Neuron (in vitro differentiated cells): ENCODE measurements around the gene PES1.
"Not testable (repeated sequence)": the region's sequence is repeated elsewhere in the genome, so short reads cannot be mapped to it uniquely, and the experiment has no call there.

ENCODE experiments used
- H2AFZ ChIP-seq: one replicate; pipeline ENCODE4 v1.6.1; 2013; ENCODE audit warnings: low read depth, mild to moderate bottlenecking, inconsistent platforms, low read length, moderate library complexity
- H3K27me3 ChIP-seq: one replicate; pipeline ENCODE4 v1.6.1; 2013; ENCODE audit warnings: low read length; ENCODE audit not compliant: insufficient read depth
- H3K36me3 ChIP-seq: one replicate; pipeline ENCODE4 v1.6.1; 2013; ENCODE audit warnings: low read length; ENCODE audit not compliant: insufficient read depth
- H3K4me1 ChIP-seq: one replicate; pipeline ENCODE4 v1.6.1; 2013; ENCODE audit warnings: low read length; ENCODE audit not compliant: insufficient read depth
- H3K4me3 ChIP-seq: 2 replicates; pipeline ENCODE4 v1.5.1; 2013; ENCODE audit warnings: mild to moderate bottlenecking, low read length, moderate library complexity
- H3K9me3 ChIP-seq: one replicate; pipeline ENCODE4 v1.6.1; 2013; ENCODE audit warnings: low read length

Gene PES1

DNA sequence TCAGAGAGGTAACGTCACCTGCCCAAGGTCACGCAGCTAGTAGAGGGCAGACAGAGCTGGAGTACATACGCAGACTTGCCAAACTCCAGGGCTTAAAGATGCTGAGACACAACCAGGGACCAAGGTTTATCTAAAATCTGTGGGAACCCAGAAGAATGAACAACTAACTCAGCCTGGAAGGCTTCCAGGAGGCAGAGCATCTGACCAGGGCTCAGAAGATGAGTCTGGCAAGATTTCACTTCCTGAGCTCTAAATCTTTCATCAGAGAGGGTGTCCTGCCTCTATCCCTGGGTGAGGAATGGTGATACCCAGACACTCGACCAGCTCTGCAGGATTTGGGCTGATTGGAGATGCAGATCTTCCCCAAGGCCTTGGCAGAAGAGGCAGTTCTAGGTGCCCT, 26.4 kb downstream of the PES1 start:
- no peak overlapping the region for H2AFZ ChIP-seq
- no peaks in the 10 kb centered on the region for H3K36me3 ChIP-seq
- peaks cover 3% of the 10 kb centered on the region for H3K27me3 ChIP-seq
- no peaks in the 10 kb centered on the region for H3K4me1 ChIP-seq
- H3K9me3 ChIP-seq = no peaks in the 10 kb centered on the region
- H3K4me3 ChIP-seq = no peak overlapping the region

DNA sequence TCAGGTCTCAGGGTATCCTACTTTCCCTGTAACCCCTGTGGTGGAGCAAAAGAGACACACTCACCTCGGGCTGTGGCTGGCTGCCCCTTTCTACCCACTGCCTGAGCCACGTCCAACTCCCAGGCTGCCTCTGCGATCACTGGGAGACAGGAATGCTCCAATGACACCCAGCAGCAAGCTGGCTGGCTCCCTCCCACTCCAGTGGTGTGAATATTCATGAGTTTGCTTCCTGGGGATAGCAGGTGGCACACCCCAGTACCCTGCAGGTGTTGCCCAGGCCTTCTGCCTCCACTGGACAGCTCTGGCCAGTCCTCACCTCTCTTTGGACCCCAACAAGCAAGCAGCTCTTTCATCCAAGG, 27.0 kb downstream of the PES1 start:
- H2AFZ ChIP-seq = no peak overlapping the region
- no peaks in the 10 kb centered on the region for H3K36me3 ChIP-seq
- peaks cover 3% of the 10 kb centered on the region for H3K27me3 ChIP-seq
- no peaks in the 10 kb centered on the region for H3K4me1 ChIP-seq
- no peaks in the 10 kb centered on the region for H3K9me3 ChIP-seq
- H3K4me3 ChIP-seq = no peak overlapping the region

GRCh38 chr22:30564045-30564760, 27.5 kb downstream of the PES1 start:
- Histone ChIP-seq H3K4me1 (no peaks in the 10 kb centered on the region), H3K4me3 (no peak overlapping the region), H3K36me3 (no peaks in the 10 kb centered on the region), H3K27me3 (peaks cover 3% of the 10 kb centered on the region), H3K9me3 (no peaks in the 10 kb centered on the region), H2AFZ (no peak overlapping the region)

DNA sequence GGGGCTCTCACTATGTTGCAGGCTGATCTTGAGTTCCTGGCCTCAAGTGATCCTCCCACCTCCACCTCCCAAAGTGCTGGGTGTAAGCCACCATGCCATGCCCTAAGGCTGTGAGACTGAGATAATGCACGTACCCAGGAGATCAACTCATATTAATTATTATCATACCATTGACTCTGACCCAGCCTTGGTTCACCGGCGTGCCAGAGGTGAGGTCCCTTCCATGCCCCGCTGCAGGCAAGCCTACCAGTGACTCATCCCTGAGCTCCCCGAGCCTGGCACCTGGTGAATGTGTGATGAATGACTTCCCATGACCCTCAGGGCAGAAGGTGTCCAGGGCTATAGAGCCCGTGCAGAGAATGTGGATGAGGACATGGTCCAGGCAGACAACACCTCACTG, 29.3 kb downstream of the PES1 start:
- no peak overlapping the region for H3K4me3 ChIP-seq
- no peaks in the 10 kb centered on the region for H3K9me3 ChIP-seq
- no peaks in the 10 kb centered on the region for H3K4me1 ChIP-seq
- no peak overlapping the region for H2AFZ ChIP-seq
- peaks cover 3% of the 10 kb centered on the region for H3K27me3 ChIP-seq
- H3K36me3 ChIP-seq = no peaks in the 10 kb centered on the region

GRCh38 chr22:30561402-30562189, 30.1 kb downstream of the PES1 start:
- Histone ChIP-seq H3K4me1 (no peaks in the 10 kb centered on the region), H3K4me3 (no peak overlapping the region), H3K9me3 (no peaks in the 10 kb centered on the region), H2AFZ (no peak overlapping the region), H3K36me3 (no peaks in the 10 kb centered on the region), H3K27me3 (peaks cover 3% of the 10 kb centered on the region)

DNA sequence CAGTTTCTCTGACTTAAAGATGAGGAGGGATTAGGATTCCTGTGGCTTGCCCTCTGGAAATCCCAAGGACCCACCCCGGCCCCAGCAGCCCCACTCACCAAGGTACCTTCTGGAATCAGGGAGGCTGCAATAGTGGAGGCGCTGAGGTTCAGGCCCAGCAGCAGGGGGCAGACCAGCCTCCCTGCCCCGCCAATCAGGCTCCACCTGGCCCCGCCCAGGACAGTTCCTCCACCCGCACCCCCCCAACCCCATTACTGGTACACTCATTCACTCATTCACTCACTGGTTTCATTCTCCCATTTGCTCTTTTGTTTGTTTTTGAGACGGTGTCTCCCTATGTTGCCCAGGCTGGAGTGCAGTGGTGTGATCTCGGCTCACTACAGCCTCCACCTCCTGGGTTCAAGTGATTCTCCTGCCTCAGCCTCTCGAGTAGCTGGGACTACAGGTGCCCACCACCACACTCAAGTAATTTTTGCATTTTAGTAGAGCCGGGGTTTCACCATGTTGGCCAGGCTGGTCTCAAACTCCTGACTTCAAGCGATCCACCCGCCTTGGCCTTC, 31.0 kb downstream of the PES1 start:
- H3K9me3 ChIP-seq, H3K36me3 ChIP-seq, H3K4me3 ChIP-seq, H3K27me3 ChIP-seq, H3K4me1 ChIP-seq, H2AFZ ChIP-seq: not testable (repeated sequence)

DNA sequence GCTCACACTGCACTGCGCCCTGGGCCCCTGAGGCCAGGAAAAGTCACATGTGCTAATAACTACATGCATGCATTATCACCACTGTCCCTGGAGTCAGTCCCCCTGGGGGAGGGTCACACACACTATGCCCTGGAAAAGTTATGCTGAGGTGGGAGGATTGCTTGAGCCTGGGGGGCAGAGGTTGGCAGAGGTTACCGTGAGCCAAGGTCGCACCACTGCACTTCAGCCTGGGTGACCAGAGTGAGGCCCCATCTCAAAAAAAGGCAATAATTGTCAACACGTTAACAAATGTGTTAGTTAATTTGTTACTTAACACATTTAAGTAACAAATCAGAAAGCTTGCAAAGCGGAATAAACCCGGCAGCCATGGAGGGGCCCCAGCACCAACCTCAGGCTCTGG, 31.8 kb downstream of the PES1 start:
- Histone ChIP-seq H2AFZ (no peak overlapping the region), H3K4me3 (no peak overlapping the region), H3K4me1 (no peaks in the 10 kb centered on the region), H3K36me3 (no peaks in the 10 kb centered on the region), H3K27me3 (peaks cover 3% of the 10 kb centered on the region), H3K9me3 (no peaks in the 10 kb centered on the region)

GRCh38 chr22:30557243-30557642, 34.5 kb downstream of the PES1 start:
- no peaks in the 10 kb centered on the region for H3K36me3 ChIP-seq
- peaks cover 3% of the 10 kb centered on the region for H3K27me3 ChIP-seq
- no peak overlapping the region for H2AFZ ChIP-seq
- no peak overlapping the region for H3K4me3 ChIP-seq
- H3K4me1 ChIP-seq = no peaks in the 10 kb centered on the region
- no peaks in the 10 kb centered on the region for H3K9me3 ChIP-seq

DNA sequence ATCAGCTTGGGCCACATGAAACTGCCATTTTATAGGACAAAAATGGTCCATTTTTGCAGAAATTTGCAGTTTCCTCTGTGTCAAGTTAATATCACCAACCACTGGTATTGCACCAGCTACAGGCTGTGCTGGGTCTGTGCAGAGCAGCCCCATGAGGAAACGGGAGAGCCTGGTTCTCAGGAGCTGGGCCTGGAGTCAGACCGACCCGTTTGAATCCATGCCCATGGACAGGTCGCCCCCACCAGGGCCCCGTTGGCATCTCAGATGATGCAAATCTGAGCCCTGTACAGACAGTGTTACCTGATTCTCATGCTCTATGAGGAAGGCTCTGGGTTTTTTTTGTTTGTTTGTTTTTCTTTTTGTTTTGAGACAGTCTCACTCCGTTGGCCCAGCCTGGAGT, 35.3 kb downstream of the PES1 start:
- Histone ChIP-seq H3K9me3 (no peaks in the 10 kb centered on the region), H3K4me1 (no peaks in the 10 kb centered on the region), H3K36me3 (no peaks in the 10 kb centered on the region), H3K27me3 (peaks cover under 1% of the 10 kb centered on the region), H3K4me3 (no peak overlapping the region), H2AFZ (no peak overlapping the region)

DNA sequence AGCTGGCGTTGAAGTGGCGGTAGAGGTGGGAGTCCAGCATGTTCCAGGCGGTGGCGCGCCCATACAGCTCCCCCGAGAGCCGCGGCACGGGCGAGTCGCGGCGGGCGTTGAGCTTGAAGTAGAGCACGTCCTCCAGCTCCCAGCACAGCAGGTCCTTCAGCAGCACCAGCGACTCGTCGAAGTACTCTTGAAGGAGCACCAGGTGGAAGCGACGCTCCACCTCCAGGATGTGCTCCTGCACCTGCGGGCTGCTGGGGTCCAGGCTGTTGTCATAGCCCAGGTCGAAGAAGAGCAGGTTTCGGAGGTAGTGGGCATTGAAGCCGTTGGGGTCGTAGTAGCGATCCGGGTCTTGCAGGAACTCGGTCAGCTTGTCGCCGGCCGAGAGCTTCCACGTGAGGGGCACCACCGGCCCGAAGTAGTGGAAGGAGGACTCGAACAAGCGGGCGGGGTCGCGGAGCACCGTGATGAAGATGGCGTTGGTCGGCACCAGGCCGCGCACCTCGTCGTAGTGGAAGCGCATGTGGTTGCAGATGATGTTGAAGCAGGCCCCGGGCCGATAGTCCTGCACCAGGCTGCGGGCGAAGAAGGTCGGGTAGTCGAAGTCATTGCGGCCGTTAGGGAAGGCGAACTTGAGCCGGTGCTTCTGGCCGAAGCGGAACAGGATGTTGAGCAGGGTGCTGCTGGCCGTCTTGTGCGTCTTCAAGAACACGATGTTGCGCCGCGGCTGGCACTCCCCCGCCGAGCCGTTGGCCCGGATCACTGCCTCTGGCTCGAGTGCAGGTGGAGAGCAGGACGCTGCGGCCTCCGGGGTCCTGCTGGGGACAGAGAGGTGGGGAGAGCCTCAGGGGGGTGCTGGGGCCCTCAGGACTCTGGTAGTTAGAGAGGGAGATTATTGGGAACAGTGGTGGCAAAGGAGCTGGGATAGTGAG, 36.2 kb downstream of the PES1 start:
- Histone ChIP-seq H3K36me3 (no peaks in the 10 kb centered on the region), H2AFZ (no peak overlapping the region), H3K4me1 (no peaks in the 10 kb centered on the region), H3K4me3 (no peak overlapping the region), H3K9me3 (no peaks in the 10 kb centered on the region), H3K27me3 (no peaks in the 10 kb centered on the region)

- Histone ChIP-seq H3K4me1 (no peaks in the 10 kb centered on the region), H3K36me3 (no peaks in the 10 kb centered on the region), H3K9me3 (no peaks in the 10 kb centered on the region), H3K27me3 (no peaks in the 10 kb centered on the region), H2AFZ (no peak overlapping the region), H3K4me3 (no peak overlapping the region)
These were observed 37.7 kb downstream of the PES1 start for GRCh38 chr22:30553971-30554370.

DNA sequence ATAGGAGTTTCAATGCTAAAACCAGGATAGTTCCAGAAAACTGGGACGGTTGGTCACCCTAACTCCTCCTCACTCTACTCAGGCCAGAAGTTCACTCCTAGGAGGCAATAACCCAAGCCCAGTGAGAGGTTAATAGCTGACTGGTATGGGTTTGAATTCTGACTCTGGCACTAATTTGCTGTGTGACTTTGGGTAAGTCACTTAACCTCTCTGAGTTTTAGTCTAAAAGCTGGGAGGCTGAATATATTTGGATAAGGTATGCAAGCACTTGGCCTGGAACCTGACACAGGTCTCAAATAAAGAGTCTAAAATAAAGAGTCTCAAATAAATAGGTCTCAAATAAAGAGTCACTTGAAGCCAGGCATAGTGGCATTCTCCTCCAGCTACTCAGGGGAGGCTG, 39.0 kb downstream of the PES1 start:
- Histone ChIP-seq H3K4me1 (no peaks in the 10 kb centered on the region), H3K4me3 (no peak overlapping the region), H3K36me3 (no peaks in the 10 kb centered on the region), H3K27me3 (peaks cover 1% of the 10 kb centered on the region), H3K9me3 (no peaks in the 10 kb centered on the region), H2AFZ (no peak overlapping the region)

DNA sequence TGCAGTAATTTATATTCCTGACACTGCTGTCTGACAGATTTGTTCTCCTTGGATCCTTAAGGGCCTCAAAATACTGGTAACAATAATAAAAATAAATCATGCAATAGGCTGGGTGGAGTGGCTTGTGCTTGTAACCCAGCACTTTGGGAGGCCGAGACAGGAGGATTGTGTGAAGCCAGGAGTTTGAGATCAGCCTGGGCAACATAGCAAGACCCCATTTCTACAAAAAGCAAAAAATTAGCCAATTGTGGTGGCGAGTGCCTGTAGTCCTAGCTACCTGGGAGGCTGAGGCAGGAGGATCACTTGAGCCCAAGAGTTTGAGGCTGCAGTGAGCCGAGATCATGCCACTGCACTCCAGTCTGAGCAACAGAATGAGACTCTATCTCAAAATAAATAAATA, 39.9 kb downstream of the PES1 start:
- H3K9me3 ChIP-seq, H3K4me3 ChIP-seq, H2AFZ ChIP-seq, H3K27me3 ChIP-seq, H3K4me1 ChIP-seq, H3K36me3 ChIP-seq: not testable (repeated sequence)
